Stimulated activated CD4-positive, alpha-beta T cell treated with anti-CD3 and anti-CD28 coated beads, Interleukin-4, amount 100 ng/mL, for 24 hours (primary cell): Measurements from ENCODE around the gene CNTFR.
"Not testable (repeated sequence)": the region's sequence is repeated elsewhere in the genome, so short reads cannot be mapped to it uniquely, and the experiment has no call there.

ENCODE experiments used
- DNase-seq: peaks from one replicate; pipeline ENCODE4 v3.0.0-alpha.2; 2020

CNTFR gene, protein sequence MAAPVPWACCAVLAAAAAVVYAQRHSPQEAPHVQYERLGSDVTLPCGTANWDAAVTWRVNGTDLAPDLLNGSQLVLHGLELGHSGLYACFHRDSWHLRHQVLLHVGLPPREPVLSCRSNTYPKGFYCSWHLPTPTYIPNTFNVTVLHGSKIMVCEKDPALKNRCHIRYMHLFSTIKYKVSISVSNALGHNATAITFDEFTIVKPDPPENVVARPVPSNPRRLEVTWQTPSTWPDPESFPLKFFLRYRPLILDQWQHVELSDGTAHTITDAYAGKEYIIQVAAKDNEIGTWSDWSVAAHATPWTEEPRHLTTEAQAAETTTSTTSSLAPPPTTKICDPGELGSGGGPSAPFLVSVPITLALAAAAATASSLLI

DNA sequence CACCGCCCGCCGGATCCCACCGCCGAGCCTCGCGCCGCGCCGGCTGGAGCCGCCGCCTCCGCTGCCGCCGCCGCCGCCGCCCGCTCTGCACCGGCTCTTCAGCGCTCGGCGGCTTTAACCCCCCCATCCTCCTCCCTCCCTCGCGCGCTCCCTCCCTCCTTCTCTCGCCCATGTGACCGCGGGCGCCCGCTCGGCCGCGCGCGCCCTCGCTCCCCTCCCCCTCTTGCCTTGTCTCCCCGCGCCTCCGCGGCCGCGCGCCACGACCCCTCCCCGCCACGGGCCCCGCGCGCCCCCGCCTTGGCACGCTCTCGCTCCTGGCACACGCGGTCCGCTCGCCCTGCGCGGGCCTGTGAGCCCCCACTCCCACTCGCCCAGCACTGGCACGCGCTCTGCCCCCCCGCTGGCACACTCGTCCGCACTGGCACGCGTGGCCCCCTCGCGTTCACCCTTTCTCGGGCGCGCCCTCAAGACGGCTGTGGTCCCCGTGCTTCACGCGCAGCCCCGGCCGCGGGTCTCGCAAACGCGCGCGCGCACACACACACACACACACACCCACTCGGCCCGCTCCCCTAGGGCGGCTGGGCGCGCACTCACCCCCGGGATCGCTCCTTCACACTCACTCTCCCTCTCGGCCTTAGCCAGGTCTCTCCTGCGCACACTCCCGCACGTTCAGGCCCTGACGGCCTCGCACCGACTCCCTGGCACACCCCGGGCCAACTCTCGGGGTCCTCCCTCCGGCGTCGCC is at the start of gene CNTFR:
Gene CNTFR (minus strand): TSS at position 89 of the 745 bp plus-strand sequence. CDS start 20,743 bp downstream, outside the sequence.
- DNase-seq = no peak

DNA sequence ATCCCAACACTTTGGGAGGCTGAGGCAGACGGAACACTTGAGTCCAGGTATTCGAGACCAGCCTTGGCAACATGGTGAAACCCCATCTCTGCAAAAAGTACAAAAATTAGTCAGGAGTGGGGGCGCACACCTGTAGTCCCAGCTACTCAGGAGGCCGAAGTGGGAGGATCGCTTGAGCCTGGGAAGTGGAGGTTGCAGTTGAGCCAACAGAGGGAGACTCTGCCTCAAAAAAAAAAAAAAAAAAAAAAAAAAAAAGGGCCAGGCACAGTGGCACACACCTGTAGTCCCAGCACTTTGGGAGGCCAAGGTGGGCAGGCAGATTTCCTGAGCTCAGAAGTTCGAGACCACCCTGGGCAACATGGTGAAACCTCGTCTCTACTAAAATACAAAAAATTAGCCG is 49.8 kb upstream of the CNTFR start:
- not testable (repeated sequence) for DNase-seq

DNA sequence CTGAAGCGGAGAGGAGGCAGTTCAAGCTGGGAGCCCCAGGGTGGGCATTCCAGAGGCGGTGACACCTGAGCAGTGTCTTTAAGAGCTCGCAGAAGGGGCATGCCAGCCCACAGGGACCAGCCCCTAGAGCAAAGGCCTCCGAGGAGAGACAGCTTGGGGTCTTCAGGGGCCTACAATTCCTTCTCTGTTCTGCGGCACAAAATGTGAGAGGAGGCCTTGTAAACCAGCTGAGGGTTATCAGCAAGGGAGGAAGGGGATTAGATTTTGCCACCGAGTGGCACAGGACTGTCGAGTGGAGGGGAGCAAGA is 48.6 kb upstream of the CNTFR start:
- no peak for DNase-seq

DNA sequence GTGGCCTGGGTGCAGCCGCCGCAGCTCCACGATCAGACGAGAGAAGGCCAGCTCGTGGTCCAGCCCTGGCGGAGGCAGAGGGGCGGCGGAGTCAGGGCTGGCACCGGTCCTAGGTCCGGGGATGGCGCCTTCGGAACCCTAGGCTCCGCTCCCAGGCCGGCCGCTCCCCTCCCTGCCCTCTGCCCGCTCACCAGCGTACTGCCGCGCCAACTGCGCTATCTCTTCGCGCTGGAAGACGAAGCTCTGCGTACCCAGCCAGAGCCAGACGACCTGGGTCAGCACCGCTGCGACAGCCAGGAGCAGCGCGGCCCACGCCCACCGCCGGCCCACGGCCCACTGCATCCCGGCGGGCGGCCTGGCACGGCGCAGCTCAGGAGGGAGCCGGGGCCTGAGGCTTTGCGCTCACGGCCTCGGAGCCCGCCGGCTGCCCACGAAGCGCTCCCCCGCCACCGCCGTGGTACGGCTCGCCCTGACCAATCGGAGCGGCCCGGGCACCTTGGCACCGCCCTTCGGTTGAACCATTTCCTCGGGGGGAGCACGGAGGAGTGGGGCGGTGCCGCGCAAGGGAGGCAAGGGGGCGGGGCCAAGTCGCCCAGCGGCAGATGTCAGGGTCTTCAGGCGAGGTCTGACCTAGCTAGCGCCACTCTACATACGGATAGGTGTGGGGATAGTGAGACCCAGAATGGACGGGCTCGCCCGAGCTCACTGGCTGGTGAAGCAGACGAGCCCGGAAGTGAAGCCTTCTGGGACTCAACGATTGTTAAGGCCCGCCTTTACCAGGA is 48.0 kb upstream of the CNTFR start, which contains the start of gene SIGMAR1:
Gene SIGMAR1 (minus strand): TSS at position 432 of the 782 bp plus-strand sequence. CDS start 90 bp downstream, at position 342.
- peak; percentile 94 for DNase-seq

DNA sequence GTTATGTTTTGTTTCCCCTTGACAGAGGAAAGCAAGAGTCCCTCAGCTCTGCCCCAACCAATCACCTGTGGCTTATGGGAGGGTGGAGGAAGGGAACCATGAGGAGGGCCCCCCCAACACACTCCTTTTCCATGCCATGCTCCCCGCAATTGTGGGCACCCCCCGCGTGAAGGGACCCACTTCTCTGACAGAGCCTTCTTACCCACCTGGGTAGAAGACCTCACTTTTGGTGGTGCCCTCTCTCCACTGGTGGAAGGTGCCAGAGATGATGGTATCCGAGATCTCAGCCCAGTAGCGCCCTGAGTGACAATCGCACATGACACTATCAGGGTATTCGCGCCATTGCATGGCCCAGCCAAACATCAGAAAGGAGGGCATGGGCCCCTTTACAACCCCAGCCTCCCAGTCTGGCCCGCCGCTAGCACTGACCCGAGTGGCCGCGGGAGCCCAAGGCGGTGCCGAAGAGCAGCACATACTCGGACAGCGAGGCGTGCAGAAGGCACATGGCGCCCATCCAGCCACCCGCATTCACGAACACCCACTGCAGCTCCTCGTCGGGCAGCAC is 47.3 kb upstream of the CNTFR start:
- peak; percentile 45 for DNase-seq

DNA sequence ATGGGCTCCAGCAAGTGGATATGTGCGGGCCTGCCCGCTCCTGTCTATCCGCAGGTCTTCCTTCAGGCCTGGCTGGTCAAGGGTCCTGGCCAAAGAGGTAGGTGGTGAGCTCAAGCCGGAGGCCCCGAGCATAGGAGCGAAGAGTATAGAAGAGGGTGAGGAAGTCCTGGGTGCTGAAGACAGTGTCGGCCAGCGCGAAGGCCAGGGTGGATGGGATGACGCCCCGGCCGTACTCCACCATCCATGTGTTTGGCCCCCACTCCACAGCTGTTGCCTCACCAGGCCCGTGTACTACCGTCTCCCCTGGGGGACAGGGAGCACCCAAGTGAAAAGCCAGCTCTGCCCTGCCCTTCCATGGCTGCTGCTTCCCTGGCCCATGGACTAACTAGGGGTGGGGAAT is 46.0 kb upstream of the CNTFR start:
- no peak for DNase-seq

DNA sequence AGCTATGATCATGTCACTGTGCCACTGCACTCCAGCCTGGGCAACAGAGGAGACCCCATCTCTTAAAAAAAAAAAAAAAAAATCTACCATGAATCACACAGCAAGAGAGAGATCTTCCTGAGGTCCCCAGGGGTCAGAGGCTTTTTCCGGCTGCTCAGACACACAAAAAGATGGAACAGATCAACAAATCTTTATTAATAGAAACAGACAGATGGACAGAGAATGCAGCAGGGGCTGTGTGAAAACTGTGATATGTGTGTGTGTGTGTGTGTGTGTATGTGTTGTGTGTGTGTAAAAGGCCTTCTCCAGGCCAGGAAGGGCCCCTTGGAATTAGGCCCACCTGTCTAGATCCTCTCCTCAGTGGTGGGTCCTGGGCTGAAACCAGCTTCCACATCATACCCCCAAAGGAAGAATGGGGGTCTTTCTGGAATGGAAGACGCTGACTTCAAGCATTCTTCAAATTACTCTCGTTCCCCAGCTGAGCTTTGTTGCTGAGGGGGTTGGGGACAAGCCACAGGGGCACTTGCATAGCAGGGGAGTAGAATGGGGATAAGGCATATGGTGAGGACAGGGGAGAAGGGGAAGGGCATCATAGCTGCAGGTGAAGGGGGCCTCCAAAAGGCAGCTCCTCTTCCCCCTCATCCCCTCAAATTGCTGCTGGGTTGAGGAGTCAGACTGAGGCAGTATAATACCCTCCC is 45.2 kb upstream of the CNTFR start:
- no peak for DNase-seq

DNA sequence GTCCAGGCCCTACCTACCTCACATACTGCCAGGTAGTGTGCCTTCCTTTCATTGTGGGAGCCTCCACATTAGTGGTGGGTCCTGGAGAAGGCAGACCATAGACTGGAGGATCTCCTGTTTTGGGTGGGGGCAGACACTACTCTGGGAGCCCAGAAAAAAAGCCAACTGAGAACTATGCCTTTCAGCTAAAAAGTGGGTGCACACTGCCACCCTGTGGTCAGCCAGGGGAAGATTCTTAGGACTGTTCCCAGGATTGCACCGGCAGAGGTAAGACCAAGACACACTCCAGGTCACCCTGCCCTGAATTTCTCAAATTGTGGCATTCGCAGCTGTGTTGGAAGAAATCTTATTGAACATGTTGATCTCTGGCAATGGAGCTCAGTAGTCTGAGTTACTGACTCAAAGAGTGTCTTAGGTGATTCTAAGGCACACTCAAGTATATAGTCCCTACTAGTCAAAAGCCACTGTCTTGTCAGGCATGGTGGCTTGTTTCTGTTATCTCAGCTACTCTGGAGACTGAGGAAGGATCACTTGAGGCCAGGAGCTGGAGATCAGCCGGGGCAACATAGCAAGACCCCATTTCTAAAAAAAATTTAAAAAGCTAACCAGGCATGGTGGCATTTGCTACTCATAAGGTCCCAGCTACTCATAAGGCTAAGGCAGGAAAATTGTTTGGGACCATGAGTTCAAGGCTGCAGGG is 44.5 kb upstream of the CNTFR start:
- peak; percentile 78 for DNase-seq

DNA sequence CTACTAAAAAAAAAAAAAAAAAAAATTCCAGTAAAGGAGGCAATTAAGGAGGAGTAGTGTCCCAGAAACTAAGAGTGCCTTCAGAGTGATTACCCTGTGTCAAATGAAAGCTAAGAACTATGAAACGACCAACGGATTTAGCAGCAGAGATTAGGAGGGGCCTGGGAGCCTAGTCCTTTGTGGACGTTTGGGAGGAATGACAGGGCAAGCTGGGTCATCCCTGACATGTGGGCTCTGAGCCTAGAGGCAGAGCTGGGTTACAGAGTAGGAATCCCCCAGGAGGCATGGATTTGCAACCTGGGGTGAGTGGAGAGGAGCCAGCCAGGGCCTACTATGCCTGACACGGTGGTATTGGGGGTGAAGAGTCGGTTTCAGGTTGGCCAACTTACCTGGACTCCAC is 43.6 kb upstream of the CNTFR start:
- no peak for DNase-seq

DNA sequence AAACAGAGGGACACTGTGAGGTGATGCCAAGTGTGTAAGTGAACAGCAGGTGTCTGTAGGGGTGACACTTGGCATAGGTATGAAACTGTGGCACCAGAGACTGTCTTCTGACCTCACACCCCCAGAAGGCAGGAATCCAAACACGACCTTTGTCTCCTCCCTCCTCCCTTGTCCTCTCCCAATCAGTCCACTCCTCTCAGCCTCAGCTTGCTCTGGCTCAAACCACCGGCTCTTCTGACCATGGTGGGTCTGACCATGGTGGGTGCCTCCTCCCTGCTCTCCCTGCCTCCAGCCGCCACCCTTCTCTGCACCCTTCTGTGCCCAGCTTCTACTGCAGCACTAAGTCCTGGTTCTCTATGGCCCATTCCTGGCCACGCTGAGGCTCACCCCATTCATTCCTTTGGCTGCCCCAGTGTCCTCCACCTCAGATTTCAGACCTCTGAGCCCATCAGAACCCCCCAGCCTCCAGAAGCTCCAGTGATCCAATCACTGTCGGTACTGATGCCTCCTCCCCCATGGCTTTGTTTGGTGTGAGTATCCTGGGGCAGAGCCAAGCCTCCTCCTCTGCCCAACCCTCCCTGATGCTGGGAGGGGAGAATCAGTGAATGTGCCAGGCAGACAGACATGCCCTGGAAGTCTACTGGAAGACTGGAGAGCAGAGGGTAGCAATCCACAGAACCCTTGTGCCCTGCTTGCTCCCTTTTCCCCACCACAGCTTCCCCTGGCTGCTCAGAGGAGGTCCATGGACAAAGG is 41.1 kb upstream of the CNTFR start:
- DNase-seq = no peak

DNA sequence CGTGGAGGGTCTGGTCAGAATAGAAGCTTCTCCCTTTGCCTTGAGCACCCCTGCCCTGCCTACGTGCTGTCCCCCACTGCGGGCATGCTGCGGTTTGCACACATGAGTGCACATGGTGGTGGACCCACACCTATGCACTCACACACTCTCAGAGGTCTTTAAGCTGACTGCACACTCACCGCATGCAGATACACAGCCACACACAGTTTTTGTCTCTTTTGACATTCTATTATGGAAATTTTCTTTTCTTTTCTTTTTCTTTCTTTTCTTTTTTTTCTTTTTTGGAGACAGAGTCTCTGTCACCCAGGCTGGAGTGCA is 39.9 kb upstream of the CNTFR start:
- DNase-seq = no peak

DNA sequence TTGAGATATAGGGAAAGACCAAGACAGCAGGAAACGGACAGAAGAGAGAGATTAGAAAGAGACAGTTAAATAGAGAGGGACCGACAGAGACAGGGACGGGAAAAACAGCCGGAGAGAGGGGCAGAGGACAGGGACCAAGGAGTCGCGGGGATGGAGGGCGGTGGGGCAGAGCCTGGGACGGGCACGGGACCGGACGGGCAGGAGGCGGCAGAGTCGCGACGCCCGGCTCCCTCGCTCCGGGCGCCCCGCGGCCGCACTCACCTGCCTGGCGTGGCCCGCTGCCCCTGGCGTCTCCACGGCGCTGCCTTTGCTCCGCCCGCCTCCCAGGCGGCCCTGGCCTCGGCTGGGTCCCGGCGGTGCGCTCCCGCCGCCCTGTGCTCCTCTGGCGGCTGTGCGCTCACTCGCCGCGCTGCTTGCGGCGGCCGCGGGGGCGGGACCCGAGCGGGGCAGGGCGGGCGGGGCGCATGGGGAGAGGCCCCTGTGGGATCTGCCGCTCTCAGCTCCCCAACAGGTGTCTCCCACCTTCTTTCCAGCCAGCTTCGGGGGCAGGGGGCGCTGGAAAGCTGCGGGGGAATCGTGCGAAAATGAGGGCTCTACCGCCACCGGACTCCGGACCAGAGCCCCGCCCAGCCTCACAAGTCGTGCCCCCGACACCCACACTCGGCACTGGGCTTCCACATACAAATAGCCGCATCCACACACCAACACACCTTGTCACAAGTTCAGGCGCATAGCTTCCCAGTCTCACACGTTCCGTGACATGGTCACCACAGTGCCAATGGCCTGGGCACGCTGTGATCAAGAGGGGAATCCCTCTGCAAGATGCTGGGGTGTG is 39.3 kb upstream of the CNTFR start, which contains the start of gene ARID3C:
Gene ARID3C (minus strand): TSS at position 411 of the 835 bp plus-strand sequence. CDS start 1,052 bp downstream, outside the sequence.
- peak; percentile 44 for DNase-seq

DNA sequence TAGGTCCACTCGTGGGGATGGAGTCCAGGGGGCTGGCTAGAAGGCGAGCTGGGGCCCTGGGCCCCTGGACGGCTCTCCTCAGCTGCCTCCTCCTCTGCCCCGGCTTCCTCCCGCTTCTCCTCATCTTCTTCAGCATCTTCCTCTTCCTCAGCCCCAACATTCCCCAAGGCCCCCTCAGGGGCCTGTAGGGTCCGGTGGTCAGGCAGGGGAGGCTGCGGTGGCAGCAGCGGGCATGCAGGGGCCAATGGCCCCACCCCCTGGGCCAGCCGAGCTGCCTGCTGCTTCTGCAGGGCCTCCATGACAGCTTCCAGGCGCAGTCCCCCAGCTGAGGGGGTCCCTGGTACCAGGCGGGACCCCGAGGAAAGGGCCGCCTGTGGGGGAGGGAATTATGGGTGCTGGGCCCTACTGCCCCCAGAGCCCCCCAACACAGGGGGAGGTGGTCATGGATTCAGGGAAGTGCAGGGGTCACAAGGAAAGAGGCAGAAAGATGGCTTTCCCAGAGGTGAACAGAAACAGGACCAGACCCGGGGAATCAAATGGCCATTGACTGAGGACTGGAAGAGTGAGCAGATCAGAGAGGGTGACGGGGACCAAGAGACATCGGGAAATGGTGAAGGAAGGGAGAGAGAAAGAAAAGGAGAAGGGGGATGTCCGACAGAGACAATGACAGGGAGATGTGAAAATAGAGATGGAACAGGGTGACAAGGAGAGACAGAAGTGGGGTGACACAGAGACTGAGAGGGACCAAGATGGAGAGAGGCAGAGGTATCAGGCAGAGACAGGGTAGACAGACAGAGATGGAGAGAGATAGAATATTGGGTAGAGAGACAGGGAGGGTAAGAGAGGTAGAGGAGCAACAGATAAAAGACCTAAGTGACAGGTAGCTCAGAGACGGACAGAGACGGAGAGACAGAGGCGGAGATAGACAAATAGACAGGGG is 38.5 kb upstream of the CNTFR start:
- no peak for DNase-seq

DNA sequence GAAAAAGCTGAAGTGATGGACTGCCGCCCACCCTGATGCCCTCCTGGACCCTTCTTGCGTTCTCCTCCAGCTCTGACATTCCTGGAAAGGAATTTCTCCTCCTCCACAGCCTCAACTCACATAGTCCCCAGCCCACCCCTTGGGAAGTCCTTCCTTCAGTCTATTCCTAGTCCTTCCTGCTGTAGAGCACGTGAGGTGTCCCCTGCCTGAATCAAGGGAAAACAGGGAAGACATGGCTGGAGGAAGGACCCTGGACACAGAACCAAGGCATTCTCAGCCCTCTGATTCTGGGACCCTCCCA is 35.6 kb upstream of the CNTFR start:
- DNase-seq = no peak

DNA sequence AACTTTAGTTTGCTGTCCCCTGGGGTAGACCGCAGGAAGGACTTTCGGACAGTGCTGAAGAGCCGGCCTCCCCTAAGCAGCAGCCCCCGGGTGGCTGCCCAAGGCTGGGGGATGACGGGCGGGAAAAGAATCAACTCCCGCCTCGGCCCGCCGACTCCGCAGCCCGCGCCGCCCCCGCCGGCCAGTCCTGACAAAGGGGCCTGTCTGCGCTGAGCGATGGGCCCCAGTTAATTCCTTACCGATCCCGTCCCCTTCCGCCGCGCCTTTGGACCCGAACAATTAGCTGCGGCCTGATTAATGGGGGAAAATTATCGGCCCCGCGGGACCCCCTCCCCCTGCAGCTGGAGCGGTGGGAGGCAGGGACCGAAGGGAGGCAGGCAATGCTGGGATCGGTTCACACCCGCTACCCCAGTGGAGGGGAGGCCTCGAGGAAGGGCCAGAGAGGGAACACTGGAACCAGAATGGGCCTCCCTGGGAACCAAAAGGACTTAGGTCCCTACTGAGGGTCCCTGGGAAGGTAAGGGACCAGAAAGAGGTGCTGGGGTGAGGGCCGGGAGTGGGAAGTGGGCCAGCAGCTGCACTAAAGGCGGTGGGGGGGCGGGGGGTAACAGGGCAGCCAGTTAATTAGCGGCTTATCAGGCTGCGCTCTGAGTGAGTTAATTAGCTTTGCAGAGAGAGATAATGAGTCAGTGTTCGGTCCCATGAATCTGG is 35.1 kb upstream of the CNTFR start:
- DNase-seq = no peak

DNA sequence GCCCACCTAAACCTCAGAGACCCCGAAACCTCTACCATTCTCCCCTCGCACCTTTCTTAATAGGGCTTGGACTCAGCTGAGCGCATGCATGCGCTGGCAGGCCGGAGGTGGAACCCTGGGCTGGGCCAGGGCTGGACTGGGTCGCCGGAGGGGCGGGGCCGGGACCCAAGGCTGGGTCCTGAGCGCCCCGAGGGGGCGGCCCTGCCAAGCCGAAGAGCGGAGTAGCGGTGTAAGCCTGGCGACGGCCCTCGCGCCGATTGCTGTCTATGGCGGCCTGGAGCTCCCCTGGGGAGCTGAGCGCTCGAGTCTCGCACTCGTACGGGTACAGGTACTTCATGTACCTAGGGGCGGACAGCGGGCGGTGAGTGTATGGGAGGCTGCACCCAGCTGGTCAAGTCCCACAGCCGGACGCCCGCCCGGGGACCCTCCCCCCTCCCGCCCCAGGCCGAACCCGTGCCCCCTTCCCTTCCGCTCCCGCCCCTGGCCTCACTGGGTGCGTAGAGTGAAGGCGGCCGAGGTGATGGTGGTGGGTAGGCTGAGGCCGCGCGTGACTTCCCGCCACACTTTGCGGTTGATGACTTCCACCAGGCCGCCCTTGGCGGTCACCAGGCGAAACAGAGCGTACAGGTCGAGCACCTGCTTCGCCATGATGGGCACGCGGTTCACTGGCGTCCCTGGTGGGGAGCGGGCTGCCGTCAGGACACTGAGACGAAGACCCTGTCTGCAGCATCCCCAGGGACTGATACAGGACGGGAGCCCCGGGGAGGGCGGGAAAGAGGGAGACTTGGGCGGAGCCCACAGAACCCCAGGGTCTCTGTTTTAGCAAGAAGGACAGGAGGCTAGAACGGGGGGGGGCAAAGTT is 34.1 kb upstream of the CNTFR start:
- no peak for DNase-seq
